Eye (tissue), 1 donor: ENCODE results near the gene GNAT3.
A peak's percentile ranks its signal among the peaks of the same experiment; 100 is the strongest.

ENCODE experiments used
- DNase-seq: peaks from one replicate; pipeline ENCODE4 v3.0.0-alpha.2; 2015

Gene GNAT3

GRCh38 chr7:80415114-80415513, 96.8 kb downstream of the GNAT3 start:
- DNase-seq: no peak

- no peak for DNase-seq
Measured at GRCh38 chr7:80414331-80414730, 97.5 kb downstream of the GNAT3 start.

GRCh38 chr7:80413383-80413945, 98.4 kb downstream of the GNAT3 start:
- DNase-seq: peak; percentile 88

- DNase-seq: no peak
Measured at GRCh38 chr7:80412842-80413241, 99.0 kb downstream of the GNAT3 start.

GRCh38 chr7:80411621-80412020, 100.2 kb downstream of the GNAT3 start:
- peak; percentile 38 for DNase-seq

- no peak for DNase-seq
Measured at GRCh38 chr7:80410081-80410480, 101.8 kb downstream of the GNAT3 start.
